HEK293 (cell line): ENCODE results near the gene ARHGEF26.

Experiments
- CTCF ChIA-PET: fragments of 350-600 bp; formaldehyde crosslinking; extraction: SDS; loops from one replicate; lab custom pipeline; 2021; ENCODE audit warnings: antibody characterized with exemption; lab: Yijun Ruan, JAX
- POLR2A ChIA-PET: fragments of 300-600 bp; formaldehyde crosslinking; extraction: SDS; loops from one replicate; lab custom pipeline; 2020; ENCODE audit warnings: antibody characterized with exemption, inconsistent platforms; lab: Yijun Ruan, JAX
- H3K27ac ChIP-seq: fragments of 200-500 bp; sonication (Bioruptor generic); 2 replicates; pipeline ENCODE4 v1.5.1; 2014; ENCODE audit warnings: low read depth, low read length, control low read depth, inconsistent platforms; ENCODE audit errors: extremely low read depth
- H3K36me3 ChIP-seq, 2 experiments: fragments of 200-500 bp in 1 of 2; sonication (Bioruptor generic) in 1 of 2; 1 replicate in 1 of 2; 2 replicates in 1 of 2; pipeline ENCODE4 v1.5.1; 2014 to 2017; ENCODE audit warnings: inconsistent platforms in 2 of 2, low read length in 2 of 2; ENCODE audit not compliant: control insufficient read depth in 2 of 2, insufficient read depth in 1 of 2
- H3K4me1 ChIP-seq: fragments of 200-500 bp; sonication (Bioruptor generic); 2 replicates; pipeline ENCODE4 v1.5.1; 2014; ENCODE audit warnings: mild to moderate bottlenecking, low read length, inconsistent platforms; ENCODE audit not compliant: control insufficient read depth, insufficient read depth
- H3K4me3 ChIP-seq: 2 replicates; pipeline ENCODE4 v1.5.1; 2011; ENCODE audit warnings: low read depth, mild to moderate bottlenecking, control low read depth, low read length, moderate library complexity
- H3K9me3 ChIP-seq: fragments of 200-500 bp; sonication (Bioruptor generic); 2 replicates; pipeline ENCODE4 v1.5.1; 2014; ENCODE audit warnings: low read depth, low read length, inconsistent platforms; ENCODE audit not compliant: control insufficient read depth, insufficient read depth
- BCL11B ChIP-seq: fragments of 450-650 bp; formaldehyde crosslinking; IDR thresholded peaks from 2 replicates; pipeline ENCODE4 v1.5.1; 2016; ENCODE audit warnings: low read depth, missing biosample characterization, missing genetic modification characterization
- HOXD13 ChIP-seq: sonication (generic); formaldehyde crosslinking; IDR thresholded peaks from 2 replicates; pipeline ENCODE4 v1.8.0; 2022; ENCODE audit warnings: missing genetic modification reagents, borderline replicate concordance
- KLF16 ChIP-seq: fragments of 450-650 bp; formaldehyde crosslinking; IDR thresholded peaks from 2 replicates; pipeline ENCODE4 v1.5.1; 2017; ENCODE audit warnings: missing biosample characterization, missing genetic modification characterization
- MEIS1 ChIP-seq: sonication (generic); formaldehyde crosslinking; IDR thresholded peaks from 2 replicates; pipeline ENCODE4 v1.8.1; 2022; ENCODE audit warnings: missing genetic modification reagents, mild to moderate bottlenecking, borderline replicate concordance
- MYNN ChIP-seq: fragments of 450-650 bp; formaldehyde crosslinking; IDR thresholded peaks from 2 replicates; pipeline ENCODE4 v1.5.1; 2016; ENCODE audit warnings: missing biosample characterization, missing genetic modification characterization, borderline replicate concordance
- SETDB1 ChIP-seq: IDR thresholded peaks from one replicate; pipeline ENCODE4 v1.6.1; 2017; ENCODE audit warnings: mild to moderate bottlenecking, low read length, moderate library complexity, mixed read lengths; ENCODE audit not compliant: insufficient read length
- ZBTB48 ChIP-seq: fragments of 450-650 bp; formaldehyde crosslinking; IDR thresholded peaks from 2 replicates; pipeline ENCODE4 v1.5.1; 2016; ENCODE audit warnings: missing biosample characterization, missing genetic modification characterization
- ZFP3 ChIP-seq: fragments of 450-650 bp; formaldehyde crosslinking; IDR thresholded peaks from 2 replicates; pipeline ENCODE4 v1.5.1; 2016; ENCODE audit warnings: low read depth, missing biosample characterization, missing genetic modification characterization
- ZFP69B ChIP-seq: fragments of 450-650 bp; formaldehyde crosslinking; IDR thresholded peaks from 2 replicates; pipeline ENCODE4 v1.5.1; 2016; ENCODE audit warnings: missing biosample characterization, missing genetic modification characterization
- ZNF112 ChIP-seq: fragments of 450-650 bp; formaldehyde crosslinking; IDR thresholded peaks from 2 replicates; pipeline ENCODE4 v1.5.0; 2017; ENCODE audit warnings: missing biosample characterization, missing genetic modification characterization
- ZNF133 ChIP-seq: fragments of 450-650 bp; formaldehyde crosslinking; IDR thresholded peaks from 2 replicates; pipeline ENCODE4 v1.5.1; 2016; ENCODE audit warnings: missing biosample characterization, missing genetic modification characterization
- ZNF140 ChIP-seq: fragments of 450-650 bp; formaldehyde crosslinking; IDR thresholded peaks from 2 replicates; pipeline ENCODE4 v1.5.1; 2016; ENCODE audit warnings: missing biosample characterization, missing genetic modification characterization
- ZNF23 ChIP-seq: fragments of 450-650 bp; formaldehyde crosslinking; IDR thresholded peaks from 2 replicates; pipeline ENCODE4 v1.5.1; 2016; ENCODE audit warnings: missing biosample characterization, missing genetic modification characterization, borderline replicate concordance
- ZNF350 ChIP-seq: fragments of 450-650 bp; formaldehyde crosslinking; IDR thresholded peaks from 2 replicates; pipeline ENCODE4 v1.5.0; 2017; ENCODE audit warnings: missing biosample characterization, mild to moderate bottlenecking, missing genetic modification characterization
- TF ChIP-seq, protein P1 (sequence below): fragments of 450-650 bp; formaldehyde crosslinking; IDR thresholded peaks from 2 replicates; pipeline ENCODE4 v1.5.1; 2017; ENCODE audit warnings: missing biosample characterization, missing genetic modification characterization
- TF ChIP-seq, protein P2 (sequence below): fragments of 450-650 bp; IDR thresholded peaks from 2 replicates; pipeline ENCODE4 v1.5.1; 2018; ENCODE audit warnings: missing biosample characterization, missing genetic modification characterization
- TF ChIP-seq, protein P3 (sequence below): fragments of 450-650 bp; formaldehyde crosslinking; IDR thresholded peaks from 2 replicates; pipeline ENCODE4 v1.5.1; 2017; ENCODE audit warnings: missing biosample characterization, missing genetic modification characterization
- TF ChIP-seq, protein P4 (sequence below): fragments of 450-650 bp; formaldehyde crosslinking; IDR thresholded peaks from 2 replicates; pipeline ENCODE4 v1.5.0; 2017; ENCODE audit warnings: missing biosample characterization, missing genetic modification characterization, borderline replicate concordance
- TF ChIP-seq, protein P5 (sequence below): sonication (generic); formaldehyde crosslinking; IDR thresholded peaks from 2 replicates; pipeline ENCODE4 v1.8.1; 2022; ENCODE audit warnings: mild to moderate bottlenecking, moderate library complexity, missing genetic modification reagents

The ARHGEF26 gene

DNA sequence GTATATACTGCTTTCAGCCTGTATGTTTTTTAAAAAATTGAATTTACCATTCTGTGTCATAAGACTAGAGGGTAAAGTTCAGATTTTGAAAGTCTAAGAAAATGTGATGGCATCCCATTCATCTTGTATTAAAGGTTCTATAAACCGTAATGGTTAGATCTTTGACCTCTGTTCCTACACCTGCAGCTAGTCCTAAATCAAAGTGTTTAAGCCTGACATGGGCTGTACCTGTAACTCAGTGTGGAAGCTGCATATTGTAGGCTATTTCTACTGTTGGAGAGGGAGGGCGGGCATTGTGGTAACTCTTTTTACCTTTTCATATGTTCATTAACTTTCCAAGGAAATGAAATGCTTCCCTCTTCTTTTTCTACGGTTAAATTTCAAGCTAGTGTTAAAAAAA is 53.9 kb downstream of the ARHGEF26 start:
- Histone ChIP-seq H3K4me1 (0 out of 2 replicates have a peak, but pooled peaks cover 2% of the 10 kb centered on the region), H3K27ac (no peak overlapping the region), H3K4me3 (no peak overlapping the region), H3K36me3 (no peaks in the 10 kb centered on the region), H3K9me3 (no peaks in the 10 kb centered on the region)
- POLR2A ChIA-PET, result interaction anchor here (1.0 kb wide), 1 partner anchor 54 kb away, joined by 3 read pairs; the partner anchor contains the start of gene ARHGEF26
- TF ChIP-seq HOXD13 (CRISPR knock-in tag) (no peak), MEIS1 (CRISPR knock-in tag) (no peak), BCL11B (no peak), MYNN (tag by site-specific recombination) (no peak), KLF16 (no peak), ZNF350 (tag by site-specific recombination) (no peak), ZFP3 (no peak), ZNF112 (tag by site-specific recombination) (no peak), SETDB1 (no peak), ZNF140 (tag by site-specific recombination) (no peak), ZNF133 (tag by site-specific recombination) (no peak), ZFP69B (tag by site-specific recombination) (no peak), ZNF23 (tag by site-specific recombination) (no peak), ZBTB48 (tag by site-specific recombination) (no peak)
- TF ChIP-seq, protein P1, sequence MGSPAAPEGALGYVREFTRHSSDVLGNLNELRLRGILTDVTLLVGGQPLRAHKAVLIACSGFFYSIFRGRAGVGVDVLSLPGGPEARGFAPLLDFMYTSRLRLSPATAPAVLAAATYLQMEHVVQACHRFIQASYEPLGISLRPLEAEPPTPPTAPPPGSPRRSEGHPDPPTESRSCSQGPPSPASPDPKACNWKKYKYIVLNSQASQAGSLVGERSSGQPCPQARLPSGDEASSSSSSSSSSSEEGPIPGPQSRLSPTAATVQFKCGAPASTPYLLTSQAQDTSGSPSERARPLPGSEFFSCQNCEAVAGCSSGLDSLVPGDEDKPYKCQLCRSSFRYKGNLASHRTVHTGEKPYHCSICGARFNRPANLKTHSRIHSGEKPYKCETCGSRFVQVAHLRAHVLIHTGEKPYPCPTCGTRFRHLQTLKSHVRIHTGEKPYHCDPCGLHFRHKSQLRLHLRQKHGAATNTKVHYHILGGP (tag by site-specific recombination), result no peak
- TF ChIP-seq, protein P2, sequence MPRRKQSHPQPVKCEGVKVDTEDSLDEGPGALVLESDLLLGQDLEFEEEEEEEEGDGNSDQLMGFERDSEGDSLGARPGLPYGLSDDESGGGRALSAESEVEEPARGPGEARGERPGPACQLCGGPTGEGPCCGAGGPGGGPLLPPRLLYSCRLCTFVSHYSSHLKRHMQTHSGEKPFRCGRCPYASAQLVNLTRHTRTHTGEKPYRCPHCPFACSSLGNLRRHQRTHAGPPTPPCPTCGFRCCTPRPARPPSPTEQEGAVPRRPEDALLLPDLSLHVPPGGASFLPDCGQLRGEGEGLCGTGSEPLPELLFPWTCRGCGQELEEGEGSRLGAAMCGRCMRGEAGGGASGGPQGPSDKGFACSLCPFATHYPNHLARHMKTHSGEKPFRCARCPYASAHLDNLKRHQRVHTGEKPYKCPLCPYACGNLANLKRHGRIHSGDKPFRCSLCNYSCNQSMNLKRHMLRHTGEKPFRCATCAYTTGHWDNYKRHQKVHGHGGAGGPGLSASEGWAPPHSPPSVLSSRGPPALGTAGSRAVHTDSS (tag by site-specific recombination), result no peak
- TF ChIP-seq, protein P3, sequence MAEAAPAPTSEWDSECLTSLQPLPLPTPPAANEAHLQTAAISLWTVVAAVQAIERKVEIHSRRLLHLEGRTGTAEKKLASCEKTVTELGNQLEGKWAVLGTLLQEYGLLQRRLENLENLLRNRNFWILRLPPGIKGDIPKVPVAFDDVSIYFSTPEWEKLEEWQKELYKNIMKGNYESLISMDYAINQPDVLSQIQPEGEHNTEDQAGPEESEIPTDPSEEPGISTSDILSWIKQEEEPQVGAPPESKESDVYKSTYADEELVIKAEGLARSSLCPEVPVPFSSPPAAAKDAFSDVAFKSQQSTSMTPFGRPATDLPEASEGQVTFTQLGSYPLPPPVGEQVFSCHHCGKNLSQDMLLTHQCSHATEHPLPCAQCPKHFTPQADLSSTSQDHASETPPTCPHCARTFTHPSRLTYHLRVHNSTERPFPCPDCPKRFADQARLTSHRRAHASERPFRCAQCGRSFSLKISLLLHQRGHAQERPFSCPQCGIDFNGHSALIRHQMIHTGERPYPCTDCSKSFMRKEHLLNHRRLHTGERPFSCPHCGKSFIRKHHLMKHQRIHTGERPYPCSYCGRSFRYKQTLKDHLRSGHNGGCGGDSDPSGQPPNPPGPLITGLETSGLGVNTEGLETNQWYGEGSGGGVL (tag by site-specific recombination), result no peak
- TF ChIP-seq, protein P4, sequence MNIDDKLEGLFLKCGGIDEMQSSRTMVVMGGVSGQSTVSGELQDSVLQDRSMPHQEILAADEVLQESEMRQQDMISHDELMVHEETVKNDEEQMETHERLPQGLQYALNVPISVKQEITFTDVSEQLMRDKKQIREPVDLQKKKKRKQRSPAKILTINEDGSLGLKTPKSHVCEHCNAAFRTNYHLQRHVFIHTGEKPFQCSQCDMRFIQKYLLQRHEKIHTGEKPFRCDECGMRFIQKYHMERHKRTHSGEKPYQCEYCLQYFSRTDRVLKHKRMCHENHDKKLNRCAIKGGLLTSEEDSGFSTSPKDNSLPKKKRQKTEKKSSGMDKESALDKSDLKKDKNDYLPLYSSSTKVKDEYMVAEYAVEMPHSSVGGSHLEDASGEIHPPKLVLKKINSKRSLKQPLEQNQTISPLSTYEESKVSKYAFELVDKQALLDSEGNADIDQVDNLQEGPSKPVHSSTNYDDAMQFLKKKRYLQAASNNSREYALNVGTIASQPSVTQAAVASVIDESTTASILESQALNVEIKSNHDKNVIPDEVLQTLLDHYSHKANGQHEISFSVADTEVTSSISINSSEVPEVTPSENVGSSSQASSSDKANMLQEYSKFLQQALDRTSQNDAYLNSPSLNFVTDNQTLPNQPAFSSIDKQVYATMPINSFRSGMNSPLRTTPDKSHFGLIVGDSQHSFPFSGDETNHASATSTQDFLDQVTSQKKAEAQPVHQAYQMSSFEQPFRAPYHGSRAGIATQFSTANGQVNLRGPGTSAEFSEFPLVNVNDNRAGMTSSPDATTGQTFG (tag by site-specific recombination), result no peak
- TF ChIP-seq, protein P5, sequence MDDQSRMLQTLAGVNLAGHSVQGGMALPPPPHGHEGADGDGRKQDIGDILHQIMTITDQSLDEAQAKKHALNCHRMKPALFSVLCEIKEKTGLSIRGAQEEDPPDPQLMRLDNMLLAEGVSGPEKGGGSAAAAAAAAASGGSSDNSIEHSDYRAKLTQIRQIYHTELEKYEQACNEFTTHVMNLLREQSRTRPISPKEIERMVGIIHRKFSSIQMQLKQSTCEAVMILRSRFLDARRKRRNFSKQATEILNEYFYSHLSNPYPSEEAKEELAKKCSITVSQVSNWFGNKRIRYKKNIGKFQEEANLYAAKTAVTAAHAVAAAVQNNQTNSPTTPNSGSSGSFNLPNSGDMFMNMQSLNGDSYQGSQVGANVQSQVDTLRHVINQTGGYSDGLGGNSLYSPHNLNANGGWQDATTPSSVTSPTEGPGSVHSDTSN (CRISPR knock-in tag), result no peak
- CTCF ChIA-PET, result no interaction called here
